Ramos (cell line): ENCODE results near the gene FHL1.

Experiments
- in situ Hi-C: fragments of 300-500 bp; cut with MboI; formaldehyde crosslinking; loops from one replicate; pipeline ENCODE4 v1.14.3; 2022; ENCODE audit warnings: low sequenced_read_pairs; ENCODE audit not compliant: unreplicated experiment

FHL1 gene

DNA sequence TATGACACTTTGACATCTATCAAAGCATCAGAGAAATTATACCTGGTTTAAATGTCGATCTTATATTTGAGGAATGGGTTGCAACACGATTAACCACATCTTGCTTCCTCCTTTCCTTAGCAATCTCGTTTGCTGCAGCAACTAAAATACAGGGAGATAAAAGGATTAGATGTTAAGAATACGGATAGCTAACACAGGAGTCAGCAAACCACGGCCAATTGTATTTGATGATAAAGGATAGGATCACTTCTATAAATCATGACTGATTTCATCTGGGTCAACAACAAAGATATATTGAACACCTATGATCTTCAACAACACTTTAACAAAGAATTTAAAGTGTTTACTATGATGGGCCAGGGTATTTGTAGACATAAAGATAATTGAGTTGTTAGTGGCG, 98.9 kb downstream of the FHL1 start:
- in situ Hi-C loops, result no loop called here

DNA sequence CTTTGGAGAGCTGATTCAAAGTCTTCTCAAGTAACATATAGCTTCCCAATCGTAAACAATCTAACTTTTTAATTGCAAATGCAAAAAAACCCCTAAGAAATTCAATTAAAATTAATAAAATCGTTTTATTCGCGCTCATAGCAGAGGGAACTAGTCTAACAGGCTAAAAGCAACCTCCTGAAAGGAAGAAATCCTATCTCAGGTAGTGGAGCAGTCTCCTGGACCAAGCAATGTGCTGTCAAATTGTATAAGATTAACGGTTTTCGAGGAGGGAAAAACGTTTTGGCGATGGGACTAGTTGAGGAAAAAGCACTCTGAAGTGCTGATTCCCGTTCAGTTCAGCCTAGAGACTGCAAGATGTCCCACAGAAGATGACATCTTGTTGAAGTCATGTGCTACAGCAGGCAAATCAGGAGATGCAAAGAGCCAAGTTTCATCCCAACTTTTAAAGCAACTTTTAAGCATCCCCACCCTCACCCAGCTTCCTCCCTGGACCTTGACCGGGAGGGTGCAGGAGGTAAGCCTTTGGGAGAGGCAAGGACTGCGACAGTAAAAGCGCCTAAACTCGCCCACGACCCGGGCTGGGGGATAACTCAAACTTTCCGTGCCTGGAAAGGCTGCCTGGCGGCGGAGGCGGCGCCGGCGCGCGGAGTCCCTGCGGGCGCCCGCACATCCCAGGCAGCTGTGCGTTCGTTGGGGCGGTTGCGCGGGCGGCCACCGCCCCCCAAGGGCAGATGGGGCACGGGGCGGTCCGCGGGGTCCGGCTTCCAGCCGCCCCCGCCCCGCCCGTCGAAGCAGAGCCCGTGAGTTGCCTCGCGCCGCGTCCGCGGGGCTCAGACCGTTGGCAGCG, 103.1 kb downstream of the FHL1 start:
- in situ Hi-C loops, result no loop called here

DNA sequence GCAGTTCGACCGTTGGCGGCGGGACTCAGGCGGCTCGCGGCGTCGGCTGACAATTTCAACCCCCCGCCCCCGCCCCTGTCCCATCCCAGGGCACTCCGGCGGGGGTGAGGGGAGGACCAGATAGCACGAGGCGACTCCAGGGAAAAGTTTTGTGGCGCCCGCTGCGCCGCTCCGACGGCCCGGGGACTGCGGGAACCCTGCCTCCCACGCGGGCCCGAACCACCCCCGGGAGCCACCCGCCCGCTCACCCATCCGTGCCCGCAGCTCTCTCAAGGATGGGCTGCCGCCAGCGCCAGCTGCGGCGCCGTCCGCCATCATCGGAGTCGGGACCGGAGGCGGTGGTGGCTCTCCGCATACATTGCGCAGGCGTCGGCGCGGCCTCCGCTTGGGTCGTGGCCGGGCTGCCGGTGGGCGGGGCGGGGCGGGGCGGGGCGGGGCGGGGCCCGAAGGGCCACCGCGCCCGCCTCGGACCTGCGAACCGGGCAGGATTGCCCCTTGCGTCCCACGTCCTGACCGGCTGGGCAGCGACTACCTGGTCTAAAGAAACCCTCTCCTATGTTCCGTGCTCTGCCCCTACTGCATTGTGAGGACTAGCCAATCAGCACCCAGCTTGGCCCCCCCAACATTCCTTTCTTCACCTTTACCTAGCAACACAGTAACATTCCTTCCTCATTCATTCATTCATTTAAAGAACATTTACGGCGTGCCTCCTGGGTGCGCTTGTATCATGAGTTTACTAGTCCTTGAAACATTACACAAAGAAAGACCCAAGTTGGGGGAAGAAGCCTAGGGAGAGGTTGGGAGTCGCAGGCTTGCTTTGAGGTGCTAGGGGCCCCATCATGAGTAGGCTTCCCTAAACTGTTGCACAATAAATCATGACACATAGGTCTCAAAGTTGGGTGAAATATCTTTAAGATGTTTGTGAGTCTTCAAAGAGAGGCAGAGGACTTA, 104.0 kb downstream of the FHL1 start, which contains the start of gene MAP7D3:
Gene MAP7D3, minus strand, starts transcription at position 360 of the 951 bp plus-strand sequence. Its CDS starts 42 bp downstream, at position 318.
- in situ Hi-C loops, result no loop called here

DNA sequence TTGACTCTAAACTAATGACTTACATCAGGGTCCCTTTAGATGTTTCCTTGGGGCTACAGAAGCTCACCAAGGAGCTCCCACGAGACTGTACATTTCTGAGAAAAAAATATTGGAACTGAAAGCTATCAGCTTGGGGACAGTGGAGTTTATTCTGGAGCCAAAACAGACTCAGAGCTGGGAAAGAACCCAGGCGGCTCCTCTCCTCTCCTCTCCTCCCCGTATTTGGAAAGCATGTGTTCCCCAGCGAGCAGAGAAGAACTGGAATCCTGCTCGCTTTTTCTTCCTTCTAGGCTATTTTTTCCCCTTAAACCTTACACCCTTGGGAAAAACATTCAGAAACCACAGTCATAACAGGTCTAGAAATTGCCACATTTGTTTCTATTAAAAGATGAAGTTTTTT, 108.2 kb downstream of the FHL1 start:
- in situ Hi-C loops, result no loop called here

DNA sequence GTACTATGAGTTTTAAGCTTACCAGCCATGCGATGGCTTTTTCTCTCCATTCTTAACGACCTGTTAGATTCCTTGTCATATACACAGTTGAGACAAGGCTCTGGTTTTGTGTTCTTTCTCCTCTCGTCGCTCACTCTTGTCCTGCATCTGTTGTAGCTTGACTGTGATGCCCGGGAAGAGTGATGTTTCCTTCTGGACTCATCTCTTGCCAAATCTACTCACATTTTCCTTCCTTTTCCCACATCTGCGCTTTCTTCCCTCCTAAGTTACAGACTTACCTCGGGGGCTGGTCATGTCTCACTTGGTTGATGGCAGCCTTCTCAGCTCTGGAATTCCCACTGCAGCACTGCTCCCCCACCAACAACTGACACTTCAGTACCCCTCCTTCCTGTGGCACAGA, 108.7 kb downstream of the FHL1 start:
- in situ Hi-C loops, result no loop called here

DNA sequence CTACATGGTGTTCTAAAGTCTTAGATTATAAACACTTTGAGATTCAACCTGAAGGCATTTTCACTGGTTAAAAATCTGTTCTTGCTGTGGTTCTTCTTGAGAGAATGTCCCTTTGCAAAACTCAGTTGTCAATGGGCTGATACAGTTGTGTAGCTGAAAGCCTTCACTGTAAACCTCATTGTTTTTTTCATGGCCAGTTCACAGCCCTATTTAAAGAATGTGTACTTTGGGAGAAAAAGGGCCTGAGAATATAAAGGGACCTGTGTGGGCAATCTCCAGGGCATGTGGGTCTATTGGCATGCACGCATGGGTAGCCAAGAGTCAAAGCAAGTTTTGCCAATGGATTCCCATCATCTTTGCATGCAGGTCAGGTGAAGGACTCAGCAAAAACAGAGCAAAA, 111.6 kb downstream of the FHL1 start:
- in situ Hi-C loops, result no loop called here

DNA sequence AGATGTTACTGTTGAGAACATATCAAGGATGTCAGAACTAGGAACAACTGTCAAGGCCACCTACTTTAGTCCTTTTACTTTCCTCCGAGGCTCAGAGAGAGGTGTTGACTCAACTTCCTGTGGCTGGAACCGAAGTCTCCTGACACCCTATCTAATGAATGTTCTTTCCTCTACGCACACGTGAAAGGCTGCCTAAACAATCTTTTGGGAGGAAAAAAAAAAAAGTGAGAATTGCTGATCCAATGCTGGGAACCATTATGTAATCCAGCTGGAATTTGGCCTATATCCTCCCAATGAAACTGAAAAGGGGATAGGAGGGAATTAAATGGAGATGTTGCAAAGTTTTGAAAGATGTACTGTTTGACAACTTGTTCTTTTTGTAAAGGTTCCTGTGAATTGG, 112.2 kb downstream of the FHL1 start:
- in situ Hi-C loops, result no loop called here

DNA sequence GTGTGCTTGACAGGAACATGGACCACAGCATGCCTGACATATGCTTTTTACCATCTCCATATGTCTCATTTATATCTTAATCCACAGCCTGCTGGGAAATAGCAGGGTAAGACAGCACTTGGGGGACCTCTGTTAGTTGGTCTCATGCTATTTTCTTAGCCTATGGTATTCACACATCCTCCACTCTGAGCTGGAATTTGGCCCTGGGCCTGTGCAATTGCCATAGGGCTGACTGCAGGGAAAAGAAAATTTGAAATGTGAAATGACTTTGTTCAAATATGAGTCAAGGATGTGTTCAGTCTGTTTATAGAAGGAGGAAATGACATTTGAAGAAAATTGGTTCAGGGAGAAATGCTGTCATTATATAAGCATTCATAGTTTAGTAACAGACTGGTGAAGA, 113.4 kb downstream of the FHL1 start:
- in situ Hi-C loops, result no loop called here
